Measurements from ENCODE around the gene PHF5A.

Gene PHF5A, protein sequence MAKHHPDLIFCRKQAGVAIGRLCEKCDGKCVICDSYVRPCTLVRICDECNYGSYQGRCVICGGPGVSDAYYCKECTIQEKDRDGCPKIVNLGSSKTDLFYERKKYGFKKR

GRCh38 chr22:41468381-41469217 lies at the start of gene PHF5A, which contains the start of gene ACO2:
Gene PHF5A, minus strand, starts transcription at chr22:41468692. Its CDS starts 39 bp downstream, at chr22:41468653.
Gene ACO2, plus strand, starts transcription at chr22:41469117. Its CDS starts 30 bp downstream, at chr22:41469147.
- in situ Hi-C loops (cut with MboI; ENCODE audit: low sequenced_read_pairs) = no loop called here

DNA sequence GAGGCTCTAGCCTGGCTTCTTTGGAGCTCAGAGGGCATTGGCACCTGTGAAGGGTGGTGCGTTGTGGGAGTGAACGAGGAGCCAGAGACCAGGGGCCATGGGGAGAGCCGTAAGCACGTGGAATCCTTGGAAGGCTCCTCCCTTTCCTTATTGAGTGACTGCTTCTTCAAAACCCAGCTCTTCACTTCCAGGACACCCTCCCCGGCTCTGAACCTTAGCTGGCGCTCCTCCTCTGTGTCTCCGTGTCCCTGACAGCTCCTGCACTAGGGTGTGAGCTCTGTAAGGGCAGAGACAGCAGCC lies 49.5 kb upstream of the PHF5A start:
- in situ Hi-C loops (cut with MboI; ENCODE audit: low sequenced_read_pairs) = loop anchor here (10.0 kb wide), 1 partner anchor 113 kb away; no protein-coding TSS in a partner anchor

GRCh38 chr22:41517172-41518047 lies 48.9 kb upstream of the PHF5A start:
- in situ Hi-C loops (cut with MboI; ENCODE audit: low sequenced_read_pairs) = loop anchor here (10.0 kb wide), 1 partner anchor 113 kb away; no protein-coding TSS in a partner anchor

DNA sequence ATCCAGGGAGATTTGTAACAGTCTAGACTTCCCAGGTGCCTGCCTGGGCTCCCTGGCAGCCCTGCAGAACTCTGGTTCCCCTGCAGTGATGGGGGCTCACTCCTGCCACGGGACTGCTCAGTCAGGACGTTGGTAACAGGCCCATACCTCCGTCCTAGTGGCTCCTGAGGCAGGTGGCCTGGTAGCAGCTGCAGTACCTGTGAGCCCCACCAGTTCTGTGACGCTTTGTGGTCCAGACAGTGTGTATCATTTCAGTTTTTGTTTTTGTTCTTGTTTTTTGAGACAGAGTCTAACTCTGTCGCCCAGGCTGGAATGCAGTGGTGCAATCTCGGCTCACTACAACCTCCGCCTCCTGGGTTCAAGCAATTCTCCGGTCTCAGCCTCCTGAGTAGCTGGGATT lies 48.0 kb upstream of the PHF5A start:
- in situ Hi-C loops (cut with MboI; ENCODE audit: low sequenced_read_pairs) = loop anchor here (10.0 kb wide), 1 partner anchor 112 kb away; no protein-coding TSS in a partner anchor

- in situ Hi-C loops (cut with MboI; ENCODE audit: low sequenced_read_pairs) = loop anchor here (10.0 kb wide), 1 partner anchor 109 kb away; no protein-coding TSS in a partner anchor
Observed at GRCh38 chr22:41513391-41513790, 44.9 kb upstream of the PHF5A start.

DNA sequence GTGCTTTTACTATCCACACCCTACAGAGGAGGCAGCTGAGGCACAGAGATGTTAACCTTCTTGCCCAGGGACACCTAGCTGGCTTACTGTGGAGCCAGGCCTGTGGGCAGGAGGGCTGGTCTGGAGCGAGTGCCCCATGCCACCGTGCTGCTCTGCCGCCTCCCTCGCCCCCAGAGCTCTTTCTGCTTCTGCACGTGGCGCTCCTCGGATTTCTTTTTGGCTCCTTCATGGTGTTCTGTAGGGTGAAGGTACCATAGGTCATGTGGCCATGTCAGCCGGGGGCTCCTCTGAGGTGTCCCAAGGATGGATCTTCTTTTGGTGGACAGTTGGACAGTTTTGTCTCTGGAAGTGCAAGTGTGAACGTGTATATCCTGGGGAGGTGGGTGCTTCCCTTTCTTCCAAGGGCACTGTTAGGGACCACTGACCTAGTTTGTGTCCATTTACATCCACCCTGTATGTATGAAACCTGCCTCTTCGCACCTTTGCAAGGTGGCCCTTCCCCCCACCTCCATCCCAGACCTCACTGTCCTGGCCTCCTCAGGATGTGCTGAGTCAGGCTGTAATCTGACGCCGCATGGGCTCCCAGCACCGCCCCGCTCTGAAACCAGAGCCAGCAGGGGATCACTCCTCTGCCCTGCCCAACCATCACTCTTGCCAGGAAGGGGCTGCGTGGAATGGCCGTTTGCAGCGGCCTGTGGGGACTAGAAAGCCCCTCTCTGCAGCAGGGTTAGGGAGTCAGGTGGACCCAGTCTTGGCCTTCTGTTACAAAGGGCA lies 44.1 kb upstream of the PHF5A start:
- in situ Hi-C loops (cut with MboI; ENCODE audit: low sequenced_read_pairs) = loop anchor here (10.0 kb wide), 1 partner anchor 108 kb away; no protein-coding TSS in a partner anchor

- in situ Hi-C loops (cut with MboI; ENCODE audit: low sequenced_read_pairs) = loop anchor here (10.0 kb wide), 1 partner anchor 107 kb away; no protein-coding TSS in a partner anchor
Observed at GRCh38 chr22:41511521-41511968, 43.1 kb upstream of the PHF5A start.

DNA sequence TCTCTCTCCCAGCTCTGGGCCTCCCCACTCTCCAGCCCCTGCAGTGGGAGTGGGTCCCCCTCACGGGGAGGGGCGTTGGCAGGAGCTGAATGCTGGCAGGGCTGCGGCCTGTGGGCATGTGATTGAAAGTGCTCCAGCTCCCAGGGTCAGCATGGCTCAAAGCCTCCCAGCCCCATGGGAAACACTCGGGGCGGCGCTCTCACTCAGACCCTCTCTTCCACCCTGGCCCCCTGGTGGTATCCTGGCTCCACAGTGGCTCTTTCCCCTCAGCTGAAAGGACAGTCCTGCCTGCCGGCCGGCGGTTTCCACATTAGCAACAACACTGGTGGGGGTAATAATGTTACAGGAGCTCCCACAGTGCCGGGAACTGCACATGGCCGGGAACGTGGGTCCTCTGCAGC lies 40.3 kb upstream of the PHF5A start:
- in situ Hi-C loops (cut with MboI; ENCODE audit: low sequenced_read_pairs) = no loop called here

- in situ Hi-C loops (cut with MboI; ENCODE audit: low sequenced_read_pairs) = no loop called here
Observed at GRCh38 chr22:41507330-41508063, 39.0 kb upstream of the PHF5A start.

- in situ Hi-C loops (cut with MboI; ENCODE audit: low sequenced_read_pairs) = no loop called here
Observed at GRCh38 chr22:41505511-41506220, 37.2 kb upstream of the PHF5A start.

DNA sequence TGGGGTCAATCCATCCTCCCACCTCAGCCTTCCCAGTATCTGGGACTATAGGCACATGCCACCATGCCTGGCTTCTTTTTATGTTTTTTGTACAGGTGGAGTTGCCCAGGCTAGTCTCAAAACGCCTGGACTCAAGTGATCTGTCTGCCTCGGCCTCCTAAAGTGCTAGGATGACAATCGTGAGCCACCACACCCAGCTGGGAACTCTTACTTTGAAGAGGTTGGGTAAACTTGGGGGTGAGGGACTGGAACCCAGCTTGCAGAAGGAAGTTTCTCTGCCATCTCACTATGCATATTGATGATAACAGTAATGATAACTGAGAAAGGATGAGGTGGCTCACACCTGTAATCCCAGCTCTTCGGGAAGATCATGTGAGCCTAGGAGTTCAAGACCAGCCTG lies 36.3 kb upstream of the PHF5A start:
- in situ Hi-C loops (cut with MboI; ENCODE audit: low sequenced_read_pairs) = no loop called here

DNA sequence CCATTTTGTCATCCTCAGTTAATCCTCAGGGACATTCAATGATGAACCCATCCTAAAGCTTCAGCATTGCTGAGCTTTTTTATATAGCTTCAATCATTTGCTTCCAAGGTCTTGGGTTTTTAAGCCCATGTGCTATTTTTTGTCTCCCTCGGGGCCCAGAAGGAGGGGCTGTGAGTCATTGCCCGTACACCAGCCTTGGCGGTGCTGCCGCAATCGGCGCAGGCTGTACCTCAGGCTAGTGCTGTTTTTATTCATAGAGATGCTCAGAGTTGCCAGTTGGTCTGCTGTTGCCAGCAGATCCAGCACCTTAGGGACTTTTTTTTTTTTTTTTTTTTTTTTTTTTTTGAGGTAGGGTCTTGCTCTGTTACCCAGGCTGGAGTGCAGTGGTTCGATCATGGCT lies 35.9 kb upstream of the PHF5A start:
- in situ Hi-C loops (cut with MboI; ENCODE audit: low sequenced_read_pairs) = no loop called here

- in situ Hi-C loops (cut with MboI; ENCODE audit: low sequenced_read_pairs) = no loop called here
Observed at GRCh38 chr22:41501209-41501608, 32.7 kb upstream of the PHF5A start.

- in situ Hi-C loops (cut with MboI; ENCODE audit: low sequenced_read_pairs) = no loop called here
Observed at GRCh38 chr22:41500303-41500702, 31.8 kb upstream of the PHF5A start.

- in situ Hi-C loops (cut with MboI; ENCODE audit: low sequenced_read_pairs) = no loop called here
Observed at GRCh38 chr22:41499624-41500280, 31.3 kb upstream of the PHF5A start.

- in situ Hi-C loops (cut with MboI; ENCODE audit: low sequenced_read_pairs) = no loop called here
Observed at GRCh38 chr22:41498303-41498835, 29.9 kb upstream of the PHF5A start.

GRCh38 chr22:41491374-41492100 lies 23.0 kb upstream of the PHF5A start:
- in situ Hi-C loops (cut with MboI; ENCODE audit: low sequenced_read_pairs) = no loop called here
